Iris pigment epithelial cell (primary cell): Measurements from ENCODE around the gene MOBP.
A peak's percentile ranks its signal among the peaks of the same experiment; 100 is the strongest.

ENCODE experiments used
- DNase-seq: peaks from one replicate; pipeline ENCODE4 v3.0.0-alpha.2; 2011; ENCODE audit warnings: low read depth

MOBP gene

GRCh38 chr3:39541917-39542329, 74.4 kb downstream of the MOBP start:
- DNase-seq: peak; percentile 30

- DNase-seq: no peak
These were observed 75.1 kb downstream of the MOBP start for GRCh38 chr3:39542588-39542988.

- DNase-seq: peak; percentile 6
These were observed 80.8 kb downstream of the MOBP start for GRCh38 chr3:39548282-39548681.

GRCh38 chr3:39550354-39551051, 83.0 kb downstream of the MOBP start:
- DNase-seq: no peak
